HuH-7.5 (cell line): ENCODE results near the gene TRAPPC4.
"Not testable (repeated sequence)": the region's sequence is repeated elsewhere in the genome, so short reads cannot be mapped to it uniquely, and the experiment has no call there.

Experiments
- DNase-seq: peaks from one replicate; pipeline ENCODE4 v3.0.0; 2011; ENCODE audit warnings: low spot score

The TRAPPC4 gene

GRCh38 chr11:119014209-119014924 lies 4.2 kb upstream of the TRAPPC4 start:
- no peak for DNase-seq

DNA sequence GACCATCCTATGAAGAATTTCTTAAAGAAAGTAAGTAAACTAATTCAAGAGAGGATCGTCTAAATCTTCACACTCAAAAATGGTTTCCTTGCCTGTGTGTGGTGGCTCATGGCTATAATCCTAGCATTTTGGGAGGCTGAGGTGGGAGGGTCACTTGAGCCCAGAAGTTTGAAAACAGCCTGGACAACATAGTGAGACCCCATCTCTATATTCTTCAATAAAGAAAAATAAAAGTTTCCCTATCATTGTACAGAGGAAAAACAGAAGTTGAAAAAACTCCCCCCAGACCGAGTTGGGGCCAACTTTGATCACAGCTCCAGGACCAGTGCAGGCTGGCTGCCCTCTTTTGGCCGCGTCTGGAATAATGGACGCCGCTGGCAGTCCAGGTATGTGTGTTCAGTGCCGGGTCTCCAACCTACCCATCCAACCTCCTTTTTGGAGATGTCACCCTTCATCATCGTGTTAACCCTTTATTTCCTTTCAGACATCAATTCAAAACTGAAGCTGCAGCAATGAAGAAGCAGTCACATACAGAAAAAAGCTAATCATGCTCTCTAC lies 3.4 kb upstream of the TRAPPC4 start:
- no peak for DNase-seq

- DNase-seq: no peak
Observed at GRCh38 chr11:119016216-119017009, 2.2 kb upstream of the TRAPPC4 start.

GRCh38 chr11:119017377-119017776 lies 1.2 kb upstream of the TRAPPC4 start:
- DNase-seq: not testable (repeated sequence)

DNA sequence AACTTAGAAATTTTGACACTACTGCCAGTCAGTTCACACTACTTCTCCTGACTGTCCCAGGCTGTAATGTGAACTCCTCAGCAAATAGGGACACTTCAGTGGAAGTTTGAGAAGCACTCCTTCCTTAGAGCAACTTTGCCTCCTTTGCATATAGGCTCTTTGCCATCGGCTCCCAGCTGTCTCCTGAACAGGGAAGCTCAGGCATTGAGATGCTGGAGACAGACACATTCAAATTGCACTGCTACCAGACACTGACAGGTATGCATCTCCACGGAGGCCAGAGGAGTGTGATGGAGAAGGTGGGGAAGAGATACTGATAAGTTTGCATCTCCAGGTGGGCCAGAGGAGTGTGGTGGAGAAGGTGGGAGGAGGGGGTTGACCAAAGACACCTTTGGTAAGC lies 1.4 kb downstream of the TRAPPC4 start:
- no peak for DNase-seq

DNA sequence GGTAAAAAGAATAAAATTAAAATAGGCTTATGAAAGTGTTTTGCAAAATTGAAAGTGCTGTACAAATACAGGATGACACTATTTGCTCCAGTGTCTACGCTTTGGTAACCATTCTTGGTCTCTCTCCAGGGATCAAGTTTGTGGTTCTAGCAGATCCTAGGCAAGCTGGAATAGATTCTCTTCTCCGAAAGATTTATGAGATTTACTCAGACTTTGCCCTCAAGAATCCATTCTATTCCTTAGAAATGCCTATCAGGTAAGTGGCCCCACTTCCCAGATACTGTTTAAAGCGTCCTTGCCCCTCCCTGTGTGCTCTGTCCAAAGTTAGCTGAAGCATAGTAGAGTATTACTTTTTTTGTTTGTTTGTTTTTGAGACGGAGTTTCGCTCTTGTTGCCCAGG lies 3.1 kb downstream of the TRAPPC4 start:
- DNase-seq: no peak

- no peak for DNase-seq
Observed at GRCh38 chr11:119023741-119024140, 5.2 kb downstream of the TRAPPC4 start.

GRCh38 chr11:119024430-119025098 lies 6.0 kb downstream of the TRAPPC4 start:
- no peak for DNase-seq

GRCh38 chr11:119025099-119025473 lies 6.5 kb downstream of the TRAPPC4 start:
- DNase-seq: no peak

DNA sequence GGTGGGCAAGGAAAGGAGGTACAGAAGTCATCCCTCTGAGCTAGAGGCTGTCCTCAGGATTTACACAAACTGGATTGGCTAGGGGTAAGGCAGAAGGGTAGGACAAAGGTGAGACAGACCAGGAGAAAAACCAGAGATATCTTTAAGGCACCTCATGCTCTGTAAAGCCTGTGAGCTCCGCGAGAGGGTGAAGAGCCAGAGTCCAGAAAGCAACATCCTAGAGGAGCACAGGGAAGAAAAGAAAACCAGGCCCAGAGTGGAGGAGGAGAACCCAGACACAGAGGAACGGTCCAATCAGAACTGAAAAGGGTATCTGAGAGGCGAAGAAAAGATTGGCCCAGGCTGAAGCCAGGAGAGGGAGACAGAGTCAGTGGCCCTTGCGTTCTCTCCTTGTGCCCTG lies 7.0 kb downstream of the TRAPPC4 start:
- no peak for DNase-seq

- DNase-seq: no peak
Observed at GRCh38 chr11:119025978-119026766, 7.6 kb downstream of the TRAPPC4 start.

- DNase-seq: no peak
Observed at GRCh38 chr11:119026970-119027369, 8.4 kb downstream of the TRAPPC4 start.

GRCh38 chr11:119027561-119028345 lies 9.2 kb downstream of the TRAPPC4 start:
- no peak for DNase-seq

- DNase-seq: no peak
Observed at GRCh38 chr11:119028346-119029068, 9.9 kb downstream of the TRAPPC4 start.

- no peak for DNase-seq
Observed at GRCh38 chr11:119029069-119029339, 10.4 kb downstream of the TRAPPC4 start.

DNA sequence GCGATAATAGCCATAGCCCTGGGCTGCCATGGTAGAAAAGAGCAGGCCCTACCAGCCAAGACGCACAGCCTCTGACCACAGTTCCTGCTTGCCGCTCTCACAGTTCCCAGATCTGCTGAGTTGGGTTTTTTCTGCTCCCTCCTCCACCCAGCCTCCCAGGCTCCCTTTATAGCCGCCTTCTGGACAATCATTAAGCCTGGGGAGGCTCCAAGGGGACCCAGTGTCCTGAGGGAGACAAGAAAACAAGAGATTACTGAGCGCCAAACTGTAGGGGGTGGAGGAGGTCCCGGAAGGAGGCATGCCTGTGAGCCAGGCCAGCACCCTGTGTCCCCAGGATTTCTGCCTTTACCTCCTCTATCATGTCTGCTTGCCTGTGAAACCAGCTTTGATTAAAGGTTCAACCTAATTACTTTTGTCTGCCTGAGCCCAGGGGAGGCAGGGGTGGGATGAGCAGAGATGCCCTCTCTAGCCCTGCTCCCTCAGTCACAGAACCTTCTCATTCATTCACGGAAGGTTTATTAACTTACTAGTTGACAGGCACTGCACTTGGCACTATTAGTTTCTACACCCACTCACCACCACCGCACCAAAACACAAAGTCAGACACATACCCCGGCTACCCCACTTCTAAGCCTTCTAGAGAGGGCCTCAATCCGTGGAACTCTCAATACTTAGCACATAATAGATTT lies 10.9 kb downstream of the TRAPPC4 start:
- peak; percentile 67 for DNase-seq

DNA sequence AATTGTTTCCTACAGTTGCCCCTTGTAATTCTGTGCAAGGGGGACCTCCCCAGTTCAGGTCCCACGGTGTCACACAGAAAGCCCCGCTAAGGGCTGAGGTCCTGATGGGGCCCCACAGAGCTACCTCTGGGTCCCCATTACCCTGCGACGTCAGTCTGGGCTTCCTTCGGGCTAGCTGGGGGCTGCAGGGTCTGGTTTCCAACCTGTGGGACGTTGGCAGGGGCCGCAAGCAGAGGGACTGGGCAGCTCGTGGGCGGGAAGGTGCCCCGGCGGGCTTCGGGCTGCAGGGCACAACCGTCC lies 11.4 kb downstream of the TRAPPC4 start:
- DNase-seq: no peak

DNA sequence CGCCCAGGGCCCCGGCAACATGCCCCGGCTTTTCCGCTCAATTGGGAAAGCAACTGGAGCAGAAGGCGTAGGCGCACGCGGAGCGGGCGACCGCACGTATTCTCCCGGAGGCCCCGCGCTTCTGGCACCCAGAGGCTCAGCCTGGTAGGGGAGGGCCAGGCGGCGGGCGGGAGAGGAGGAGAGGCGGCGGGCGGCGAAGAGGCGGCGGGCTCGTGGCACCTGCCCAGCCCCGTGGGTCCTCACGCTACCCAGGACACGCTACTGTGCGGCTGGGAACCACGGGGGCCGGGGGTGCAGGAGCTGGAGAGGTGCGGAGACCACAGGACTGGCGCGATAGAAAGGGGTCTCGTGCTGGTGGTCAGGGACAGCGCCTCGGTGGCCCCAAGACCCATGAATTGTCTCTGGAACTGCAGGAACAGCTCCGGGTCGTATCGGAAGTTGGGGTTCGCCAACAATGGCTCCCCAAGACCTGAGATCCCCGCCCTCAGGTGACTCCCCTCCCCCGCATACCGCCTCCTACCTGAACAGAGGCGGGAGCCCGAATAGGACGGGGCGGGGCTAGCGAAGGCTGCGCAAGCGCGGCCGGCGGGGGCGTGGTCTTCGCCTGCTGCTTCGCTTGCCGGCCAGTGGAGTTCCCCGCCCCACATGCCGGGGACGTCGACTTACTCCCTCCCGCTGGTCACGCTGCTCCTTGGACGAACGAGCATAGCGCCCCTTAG lies 11.9 kb downstream of the TRAPPC4 start, which contains the start of gene SLC37A4:
Gene SLC37A4 (minus strand): TSS at position 549 of the 719 bp plus-strand sequence.
- peak; percentile 87 for DNase-seq

DNA sequence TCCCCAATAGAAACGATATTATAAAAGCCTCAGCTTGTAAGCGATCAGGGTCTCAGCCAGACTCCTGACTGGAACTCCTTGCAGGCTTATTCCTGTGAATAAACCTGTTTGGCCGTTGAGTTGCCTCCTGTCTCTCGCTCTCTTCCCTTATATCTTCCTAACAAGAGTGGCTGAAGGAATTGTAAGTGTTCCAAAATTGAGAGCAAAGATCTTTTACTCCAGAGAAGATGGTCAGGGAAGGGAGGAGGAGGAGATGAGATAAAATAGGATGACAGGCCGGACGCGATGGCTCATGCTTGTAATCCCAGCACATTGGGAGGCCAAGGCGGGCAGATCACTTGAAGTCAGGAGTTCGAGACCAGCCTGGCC lies 13.3 kb downstream of the TRAPPC4 start:
- DNase-seq: no peak

- not testable (repeated sequence) for DNase-seq
Observed at GRCh38 chr11:119033421-119033820, 14.9 kb downstream of the TRAPPC4 start.
